GM13976 (cell line): ENCODE measurements around the gene S1PR3.

Experiments
- DNase-seq: peaks from one replicate; pipeline ENCODE4 v3.0.0; 2012; ENCODE audit warnings: low spot score
- in situ Hi-C: fragments of 300-500 bp; cut with MboI; formaldehyde crosslinking; loops from one replicate; pipeline ENCODE4 v1.12.0; 2022; ENCODE audit warnings: low sequenced_read_pairs, mixed read lengths, inconsistent platforms; ENCODE audit not compliant: unreplicated experiment
- TF ChIP-seq, protein P1 (sequence below): IDR thresholded peaks from 2 replicates; pipeline ENCODE4 v1.5.1; 2012; ENCODE audit warnings: borderline replicate concordance, mild to moderate bottlenecking; ENCODE audit not compliant: insufficient read depth; ENCODE audit errors: extremely low read depth, missing control alignments, control extremely low read depth

The S1PR3 gene

DNA sequence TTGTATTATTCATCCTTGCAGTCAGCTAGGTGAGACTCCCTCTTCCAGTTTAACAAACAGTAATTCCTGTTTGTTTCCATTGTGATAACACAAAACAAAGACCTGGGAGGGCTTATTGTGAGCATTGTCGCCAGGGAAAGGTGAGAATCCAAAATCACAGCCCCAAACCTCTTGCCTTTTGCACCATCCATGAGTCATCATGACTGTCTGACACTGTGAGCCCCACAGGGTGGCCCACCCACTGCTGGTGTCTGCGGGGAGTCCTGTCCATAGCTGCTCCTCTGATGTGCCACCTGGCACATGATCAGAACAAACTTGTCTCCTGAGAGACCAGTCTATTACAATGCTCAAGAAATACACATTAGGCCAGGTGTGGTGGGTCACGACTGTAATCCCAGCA lies 33.7 kb upstream of the S1PR3 start:
- TF ChIP-seq, protein P1, sequence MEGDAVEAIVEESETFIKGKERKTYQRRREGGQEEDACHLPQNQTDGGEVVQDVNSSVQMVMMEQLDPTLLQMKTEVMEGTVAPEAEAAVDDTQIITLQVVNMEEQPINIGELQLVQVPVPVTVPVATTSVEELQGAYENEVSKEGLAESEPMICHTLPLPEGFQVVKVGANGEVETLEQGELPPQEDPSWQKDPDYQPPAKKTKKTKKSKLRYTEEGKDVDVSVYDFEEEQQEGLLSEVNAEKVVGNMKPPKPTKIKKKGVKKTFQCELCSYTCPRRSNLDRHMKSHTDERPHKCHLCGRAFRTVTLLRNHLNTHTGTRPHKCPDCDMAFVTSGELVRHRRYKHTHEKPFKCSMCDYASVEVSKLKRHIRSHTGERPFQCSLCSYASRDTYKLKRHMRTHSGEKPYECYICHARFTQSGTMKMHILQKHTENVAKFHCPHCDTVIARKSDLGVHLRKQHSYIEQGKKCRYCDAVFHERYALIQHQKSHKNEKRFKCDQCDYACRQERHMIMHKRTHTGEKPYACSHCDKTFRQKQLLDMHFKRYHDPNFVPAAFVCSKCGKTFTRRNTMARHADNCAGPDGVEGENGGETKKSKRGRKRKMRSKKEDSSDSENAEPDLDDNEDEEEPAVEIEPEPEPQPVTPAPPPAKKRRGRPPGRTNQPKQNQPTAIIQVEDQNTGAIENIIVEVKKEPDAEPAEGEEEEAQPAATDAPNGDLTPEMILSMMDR, result no peak
- in situ Hi-C loops, result no loop called here
- no peak for DNase-seq

DNA sequence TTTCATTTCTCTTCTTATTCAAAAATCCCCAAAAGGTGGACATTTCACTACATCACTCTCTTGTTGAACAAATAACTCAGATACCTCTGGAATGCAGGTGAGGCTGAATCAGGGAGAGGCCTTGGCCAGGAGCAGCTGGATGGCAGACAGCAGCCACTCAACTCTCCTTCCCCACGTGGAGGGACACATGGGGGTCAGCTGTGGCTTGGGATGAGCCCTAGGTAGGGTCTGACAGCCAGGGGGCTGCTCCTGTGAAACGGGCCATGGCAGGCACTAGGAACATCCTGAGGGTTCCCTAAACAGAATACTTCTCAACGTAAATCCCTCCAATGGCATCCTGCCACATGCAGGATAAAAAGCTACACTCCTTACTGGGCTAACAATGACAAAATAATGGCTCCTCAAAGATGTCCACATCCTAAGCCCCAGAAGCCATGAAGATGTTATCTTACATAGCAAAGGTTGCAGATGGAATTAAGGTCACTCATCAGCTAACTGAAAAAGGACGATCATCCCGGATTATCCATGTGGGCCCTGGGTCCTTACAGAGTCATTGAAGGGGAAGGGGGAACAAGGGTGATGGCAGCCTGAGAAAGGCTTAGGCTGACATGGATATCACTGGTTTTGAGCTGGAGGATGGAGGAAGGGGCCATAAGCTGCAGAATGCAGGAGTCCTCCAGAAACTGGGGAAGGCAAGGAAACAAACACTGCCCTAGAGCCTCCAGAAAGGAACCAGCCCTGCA lies 31.4 kb upstream of the S1PR3 start:
- DNase-seq, result no peak
- in situ Hi-C loops, result no loop called here
- TF ChIP-seq, protein P1, result no peak

DNA sequence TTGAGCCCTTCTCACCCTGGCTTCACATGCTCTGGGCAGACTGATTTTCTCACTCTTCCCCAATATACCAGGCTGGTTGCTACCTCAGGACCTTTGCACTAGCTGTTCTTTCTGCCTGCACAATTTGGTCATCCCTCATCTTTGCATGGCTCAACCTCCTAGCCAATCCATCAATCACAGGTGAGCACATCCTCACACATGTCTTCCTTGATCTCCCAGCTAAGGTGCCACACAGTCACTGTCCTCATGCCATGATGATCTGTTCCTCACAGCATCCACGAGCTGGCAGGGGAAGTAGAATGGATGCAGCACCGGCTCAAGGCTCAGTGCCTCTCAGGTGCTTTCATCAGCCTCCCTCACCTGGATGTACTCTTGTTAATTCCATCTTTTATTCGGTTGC lies 30.6 kb upstream of the S1PR3 start:
- in situ Hi-C loops, result no loop called here
- TF ChIP-seq, protein P1, result no peak
- DNase-seq, result no peak

DNA sequence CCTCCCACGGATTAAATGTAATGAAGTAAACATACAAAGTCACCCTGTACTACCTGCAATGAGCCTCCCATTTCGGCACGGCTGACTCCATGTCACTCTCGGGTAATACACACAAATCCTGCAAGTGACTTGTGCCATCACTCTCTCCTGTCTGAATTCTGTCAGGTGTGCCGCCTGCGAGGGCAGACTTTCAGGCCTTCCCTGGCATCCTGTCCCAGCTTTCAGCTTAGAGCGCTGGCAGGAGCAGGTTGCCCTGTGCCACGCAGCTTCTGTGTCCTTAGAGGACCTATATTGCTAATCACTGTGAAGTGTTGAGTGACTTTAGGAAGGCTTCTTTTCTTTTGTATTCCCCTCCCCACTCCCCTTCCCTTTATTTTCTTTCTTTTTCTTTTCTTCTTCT lies 25.8 kb upstream of the S1PR3 start:
- in situ Hi-C loops, result no loop called here
- no peak for DNase-seq
- TF ChIP-seq, protein P1, result no peak

DNA sequence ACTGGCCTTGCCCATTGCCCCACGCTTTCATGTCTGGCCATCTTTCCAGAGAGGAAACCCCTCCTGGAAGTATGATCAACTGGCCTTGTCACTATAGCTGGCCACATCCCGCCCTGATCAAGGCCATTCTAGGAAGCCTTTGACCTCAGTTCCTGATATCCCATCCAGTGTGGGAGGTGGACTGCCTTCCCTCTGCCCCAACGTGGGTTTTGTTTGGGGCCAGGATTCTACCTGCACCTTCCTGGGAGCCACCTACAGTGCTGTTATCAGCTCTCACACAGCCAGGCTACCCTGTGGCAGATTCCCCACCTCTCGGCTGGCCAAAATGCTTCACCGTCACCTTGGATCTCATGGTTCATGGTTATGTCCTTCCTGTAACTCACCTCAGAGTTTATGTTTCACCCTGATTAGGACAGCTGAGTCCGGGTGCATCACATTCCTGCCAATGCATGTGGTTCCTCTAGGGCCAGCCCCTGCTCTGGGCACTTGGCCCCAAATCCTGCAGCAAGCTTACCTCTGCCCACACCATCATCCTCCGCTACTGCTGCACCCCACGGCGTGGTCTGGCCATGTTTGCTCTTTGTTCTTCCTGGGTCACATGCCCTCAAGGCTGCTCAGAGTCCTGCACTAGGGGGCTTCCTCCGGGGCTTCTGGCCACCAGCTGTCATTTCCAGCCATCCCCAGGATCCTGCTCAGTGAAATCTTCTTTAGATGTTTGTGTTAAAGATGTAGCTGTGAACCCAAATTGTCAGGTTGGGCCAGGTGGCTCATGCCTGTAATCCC lies 24.2 kb upstream of the S1PR3 start:
- DNase-seq, result no peak
- TF ChIP-seq, protein P1, result no peak
- in situ Hi-C loops, result no loop called here

DNA sequence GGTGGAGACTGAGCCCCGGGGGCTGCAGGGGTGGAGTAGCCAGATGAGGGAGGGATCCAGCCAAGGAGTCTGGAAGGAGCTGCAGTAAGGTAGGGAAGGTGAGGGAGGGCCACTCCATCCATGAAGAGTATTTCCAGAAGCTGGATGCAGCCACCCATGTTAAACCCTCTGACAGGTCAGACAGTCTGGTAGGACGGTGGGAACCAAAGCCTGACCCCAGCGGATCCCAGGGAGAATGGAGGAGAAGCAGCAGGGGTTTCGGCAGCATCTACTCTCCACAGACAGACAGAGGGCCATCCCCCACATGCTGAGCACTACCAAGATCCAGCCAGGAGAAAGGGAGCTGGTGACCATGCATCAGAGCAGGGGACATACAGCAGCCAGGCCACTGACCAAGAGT lies 22.5 kb upstream of the S1PR3 start:
- in situ Hi-C loops, result no loop called here
- TF ChIP-seq, protein P1, result no peak
- no peak for DNase-seq
